GM21390 (cell line): ENCODE results near the gene CHST5.

Experiments used
- ATAC-seq: cut with Tn5 transposase; IDR thresholded peaks from one replicate; pipeline ENCODE4 v1.9.1; 2021; ENCODE audit not compliant: unreplicated experiment

CHST5 gene

DNA sequence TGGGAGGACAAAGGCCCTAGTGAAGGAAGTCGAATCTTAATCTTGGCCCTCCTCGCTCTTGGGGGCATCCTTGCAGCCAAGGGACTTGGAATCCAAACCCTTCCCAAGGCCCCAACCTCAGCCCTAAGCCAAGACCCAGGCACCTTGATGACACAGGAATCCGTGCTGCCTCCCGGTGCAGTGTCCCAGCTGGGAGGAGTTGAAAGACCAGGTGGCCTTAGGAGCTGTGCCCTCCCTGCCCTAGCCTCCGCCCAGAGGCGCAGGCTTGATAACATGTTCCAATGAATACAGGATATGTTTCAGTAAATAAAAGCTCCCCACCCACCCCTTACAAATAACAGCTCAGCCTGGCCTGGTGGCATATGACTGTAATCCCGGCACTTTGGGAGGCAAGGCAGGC is at the start of gene CHST5:
CHST5 (minus strand) TSS at position 208 of the 400 bp plus-strand sequence. CDS start 5,724 bp downstream, outside the sequence.
- ATAC-seq: no peak

DNA sequence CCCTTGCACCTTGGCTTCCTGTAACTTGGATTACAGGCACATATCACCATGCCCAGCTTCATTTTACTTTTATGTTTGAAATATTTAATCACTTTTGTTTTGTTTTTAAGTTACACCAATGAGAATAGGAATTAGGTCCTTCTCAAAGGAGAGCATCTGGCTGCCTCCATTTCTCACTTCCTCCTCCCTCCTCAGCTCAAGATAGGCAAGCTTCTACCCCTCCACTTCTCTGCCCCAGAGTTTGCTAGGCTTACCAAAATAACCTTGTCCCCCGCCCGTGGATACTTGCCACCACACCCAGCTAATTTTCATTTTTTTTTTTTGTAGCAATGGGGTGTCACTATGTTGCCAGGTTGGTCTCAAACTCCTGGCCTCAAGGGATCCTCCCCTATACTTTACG is 48.2 kb upstream of the CHST5 start:
- ATAC-seq: peak; percentile 71

DNA sequence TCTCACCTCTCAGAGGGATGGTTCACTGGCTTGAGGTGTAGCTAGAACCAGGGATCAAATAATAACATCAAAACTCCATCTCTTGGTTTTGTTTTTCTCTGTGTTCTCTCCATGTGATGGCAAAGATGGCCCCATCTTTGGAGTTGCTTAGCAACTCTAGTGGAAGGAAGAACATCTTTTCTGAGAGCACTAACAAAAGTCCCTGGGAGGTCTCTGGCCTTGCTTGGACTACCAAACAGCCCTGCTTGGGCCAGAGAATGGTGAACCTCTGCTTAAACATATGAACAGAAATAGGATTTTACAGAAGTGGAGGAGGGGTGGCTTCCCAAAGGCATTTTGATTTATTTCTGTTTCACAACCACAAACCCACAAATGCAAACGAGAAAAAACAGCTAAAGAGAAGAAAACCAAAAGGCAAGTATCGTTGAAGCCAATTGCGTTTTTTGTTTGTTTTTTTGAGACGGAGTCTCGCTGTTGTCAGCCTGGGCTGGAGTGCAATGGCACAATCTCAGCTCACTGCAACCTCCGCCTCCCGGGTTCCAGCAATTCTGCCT is 43.5 kb upstream of the CHST5 start:
- no peak for ATAC-seq

DNA sequence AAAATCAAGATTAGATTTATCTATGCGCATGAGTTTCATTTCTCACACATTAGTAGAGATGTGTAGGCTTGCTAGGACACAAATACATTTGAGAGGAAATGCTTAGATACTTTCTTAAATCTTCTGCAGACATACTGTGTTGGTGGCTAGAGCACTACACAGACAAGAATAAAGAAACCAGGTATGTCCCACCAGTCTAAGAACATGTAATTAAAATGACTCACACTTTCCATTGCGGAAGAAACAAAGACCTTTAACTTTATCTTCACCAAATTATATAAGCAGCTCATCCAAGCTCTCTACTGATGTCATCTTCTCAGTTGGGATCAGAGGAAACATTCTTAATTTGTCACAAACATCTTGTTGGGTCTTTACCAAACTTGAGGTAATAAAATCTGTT is 42.8 kb upstream of the CHST5 start:
- no peak for ATAC-seq

DNA sequence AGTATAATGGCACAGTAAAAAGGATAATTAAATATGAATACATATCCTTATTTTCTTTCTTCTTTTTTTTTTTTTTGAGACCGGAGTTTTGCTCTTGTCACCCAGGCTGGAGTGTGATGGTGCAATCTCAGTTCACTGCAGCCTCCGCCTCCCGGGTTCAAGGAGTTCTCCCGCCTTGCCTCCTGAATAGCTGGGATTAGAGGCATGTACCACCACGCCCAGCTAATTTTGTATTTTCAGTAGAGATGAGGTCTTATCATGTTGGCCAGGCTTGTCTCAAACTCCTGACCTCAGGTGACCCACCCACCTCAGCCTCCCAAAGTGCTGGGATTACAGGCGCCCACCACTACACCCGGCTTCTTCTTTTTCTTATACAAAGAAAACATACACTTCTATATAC is 42.3 kb upstream of the CHST5 start:
- ATAC-seq: no peak

DNA sequence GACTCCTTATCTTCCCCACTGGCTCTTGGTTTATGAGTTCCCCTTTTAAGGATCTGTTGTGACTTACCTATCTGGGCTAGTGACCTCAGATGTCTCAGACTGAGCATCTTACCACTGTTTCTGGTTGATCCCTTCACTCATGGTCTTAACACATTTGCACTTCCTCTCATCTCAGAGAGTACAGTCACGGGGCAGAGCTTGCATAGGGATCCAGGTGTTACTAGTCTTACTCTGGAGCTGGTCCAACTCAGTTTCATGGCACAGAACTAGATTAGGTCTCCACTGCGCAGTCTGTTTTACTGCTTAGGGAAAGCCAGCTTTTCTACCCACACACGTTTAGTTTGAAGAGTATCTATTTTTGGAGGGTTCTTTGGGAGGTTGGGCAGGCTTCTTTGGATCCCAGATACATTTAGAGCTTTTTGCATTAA is 40.5 kb upstream of the CHST5 start:
- ATAC-seq: peak; percentile 58

DNA sequence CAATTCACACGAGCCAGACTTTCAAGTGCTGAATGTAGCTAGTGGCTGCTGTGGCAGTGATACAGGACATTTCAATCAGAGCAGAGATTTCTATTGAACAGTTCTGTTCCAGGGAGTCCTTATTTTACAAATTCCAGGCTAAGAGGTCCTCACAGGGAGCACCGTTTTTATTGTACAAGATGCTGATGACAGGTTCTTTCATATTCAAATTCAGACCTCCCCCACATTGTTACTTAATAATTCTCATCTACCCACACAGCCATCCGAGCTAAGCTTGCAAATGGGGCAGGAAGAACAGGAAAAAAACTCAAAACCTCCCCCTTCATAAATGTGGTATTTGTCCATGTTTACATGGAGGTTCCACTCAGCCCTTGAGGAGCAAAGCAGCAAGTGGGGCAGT is 40.0 kb upstream of the CHST5 start:
- ATAC-seq: no peak

DNA sequence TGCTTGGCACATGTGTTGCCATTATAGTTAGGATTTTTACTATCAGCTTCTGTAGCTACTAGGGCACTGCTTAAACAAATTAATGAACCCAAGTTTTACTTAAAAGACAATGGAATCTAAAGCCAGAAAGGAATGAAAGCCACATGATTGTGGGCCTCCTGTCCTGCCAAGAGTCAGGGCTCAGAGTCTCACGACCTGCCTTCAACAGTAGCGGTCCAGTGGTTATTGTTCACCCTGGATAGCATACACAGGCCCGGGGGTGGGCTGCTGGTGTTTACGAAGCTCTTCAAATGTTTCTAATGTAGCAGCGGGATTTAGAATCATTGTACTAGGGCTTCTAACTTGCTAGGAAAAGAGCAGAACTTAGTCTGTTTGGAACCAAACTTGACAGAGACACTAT is 38.0 kb upstream of the CHST5 start:
- ATAC-seq: no peak

DNA sequence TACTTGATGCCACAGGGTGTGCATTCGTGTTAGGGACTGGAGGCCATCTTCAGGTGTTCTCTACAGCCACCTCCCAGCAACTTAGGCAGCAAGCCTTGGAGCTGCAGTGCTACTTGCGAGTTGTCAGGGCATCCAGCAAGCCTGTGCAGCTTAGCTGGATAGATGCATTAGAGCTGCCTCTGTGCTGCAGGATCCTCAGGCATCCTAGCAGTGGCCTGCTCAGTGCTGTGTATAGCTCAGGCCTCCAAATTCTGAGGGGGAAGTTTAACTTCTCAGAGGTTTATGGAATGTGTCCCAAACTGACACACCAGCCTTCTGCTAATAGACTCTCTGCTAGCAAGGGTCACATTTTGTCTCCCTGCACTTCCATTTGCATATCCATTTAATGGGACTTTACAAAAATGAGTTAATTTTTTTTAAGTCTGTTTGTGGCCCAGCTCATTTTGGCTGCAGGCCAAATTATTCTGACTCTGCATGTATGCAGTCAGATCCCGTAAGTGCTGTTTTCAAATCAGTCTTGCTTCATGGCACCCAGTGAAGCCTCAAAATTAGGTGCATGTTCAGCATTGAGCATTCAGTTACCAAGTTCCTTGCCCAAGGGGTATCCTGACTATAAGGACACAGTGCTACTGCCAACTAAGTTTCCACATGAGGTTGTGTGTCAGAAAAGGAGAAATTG is 37.1 kb upstream of the CHST5 start:
- ATAC-seq: no peak

DNA sequence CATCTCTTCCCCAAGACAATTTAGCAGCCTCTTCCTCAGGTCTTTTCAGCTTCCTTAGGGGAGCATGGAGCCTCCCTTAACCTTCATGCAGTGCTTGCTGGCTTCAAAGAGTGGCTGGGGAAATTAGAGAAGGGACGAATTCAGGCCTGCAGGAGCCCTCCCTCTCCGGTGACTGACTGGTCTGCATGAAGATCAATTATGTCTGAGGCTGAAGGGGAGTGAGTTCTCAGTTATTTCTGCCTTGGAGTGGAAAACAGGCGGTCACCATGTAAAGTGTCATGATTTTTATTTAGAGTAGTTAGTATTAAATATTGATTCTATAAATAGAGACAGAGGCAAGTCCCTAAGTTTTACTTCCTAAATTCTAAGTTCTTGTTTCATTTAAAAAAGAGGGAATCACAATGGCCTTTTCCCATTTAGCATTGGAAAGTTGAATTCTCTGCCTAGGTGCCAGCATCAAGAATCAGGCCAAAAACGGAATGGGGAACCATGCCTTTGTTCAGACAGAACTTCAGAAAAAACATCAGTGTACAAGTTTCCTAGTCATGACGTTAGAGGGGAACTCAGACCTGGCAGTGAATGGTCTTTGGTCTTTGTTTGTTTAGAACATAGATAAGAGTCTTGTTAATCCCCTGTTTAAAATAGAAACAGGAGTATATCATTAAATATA is 34.6 kb upstream of the CHST5 start:
- ATAC-seq: no peak

DNA sequence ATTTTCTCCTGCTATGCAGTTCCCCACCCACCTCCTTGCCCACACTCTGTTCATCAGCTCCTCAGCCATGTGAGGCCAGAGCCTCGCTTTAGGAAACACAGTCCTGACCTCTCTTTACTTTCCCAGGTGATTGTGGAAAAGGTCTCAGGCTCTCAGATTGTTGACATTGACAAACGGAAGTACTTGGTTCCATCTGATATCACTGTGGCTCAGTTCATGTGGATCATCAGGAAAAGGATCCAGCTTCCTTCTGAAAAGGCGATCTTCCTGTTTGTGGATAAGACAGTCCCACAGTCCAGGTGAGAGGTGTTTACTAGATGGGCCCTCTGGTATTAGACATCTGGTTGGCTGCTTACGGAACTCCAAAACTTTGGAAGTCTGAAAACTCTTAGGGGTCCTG is 32.0 kb upstream of the CHST5 start:
- ATAC-seq: no peak

DNA sequence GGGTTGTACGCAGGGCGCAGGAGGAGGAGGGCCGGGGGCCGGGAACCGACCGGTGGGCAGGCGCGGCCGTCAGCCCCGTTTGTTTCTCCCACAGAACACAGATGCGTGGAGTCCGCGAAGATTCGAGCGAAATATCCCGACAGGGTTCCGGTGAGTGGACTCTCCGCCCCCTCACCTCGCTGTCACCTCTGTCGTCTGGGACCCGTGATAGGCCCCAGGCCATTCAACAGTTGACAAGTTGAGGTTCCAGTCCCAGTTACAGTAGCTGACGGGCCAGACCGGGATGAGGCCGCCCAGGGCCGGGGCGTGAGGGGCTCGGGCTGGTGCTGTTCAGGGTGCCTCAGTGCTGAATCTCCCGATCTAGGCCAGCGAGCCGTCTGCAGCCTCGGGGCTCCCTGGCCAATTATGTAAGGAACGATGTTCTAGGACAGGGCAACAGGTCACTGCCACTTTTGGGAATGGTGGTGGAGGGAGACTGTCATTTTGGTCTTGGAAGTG is 30.9 kb upstream of the CHST5 start:
- ATAC-seq: peak; percentile 2

DNA sequence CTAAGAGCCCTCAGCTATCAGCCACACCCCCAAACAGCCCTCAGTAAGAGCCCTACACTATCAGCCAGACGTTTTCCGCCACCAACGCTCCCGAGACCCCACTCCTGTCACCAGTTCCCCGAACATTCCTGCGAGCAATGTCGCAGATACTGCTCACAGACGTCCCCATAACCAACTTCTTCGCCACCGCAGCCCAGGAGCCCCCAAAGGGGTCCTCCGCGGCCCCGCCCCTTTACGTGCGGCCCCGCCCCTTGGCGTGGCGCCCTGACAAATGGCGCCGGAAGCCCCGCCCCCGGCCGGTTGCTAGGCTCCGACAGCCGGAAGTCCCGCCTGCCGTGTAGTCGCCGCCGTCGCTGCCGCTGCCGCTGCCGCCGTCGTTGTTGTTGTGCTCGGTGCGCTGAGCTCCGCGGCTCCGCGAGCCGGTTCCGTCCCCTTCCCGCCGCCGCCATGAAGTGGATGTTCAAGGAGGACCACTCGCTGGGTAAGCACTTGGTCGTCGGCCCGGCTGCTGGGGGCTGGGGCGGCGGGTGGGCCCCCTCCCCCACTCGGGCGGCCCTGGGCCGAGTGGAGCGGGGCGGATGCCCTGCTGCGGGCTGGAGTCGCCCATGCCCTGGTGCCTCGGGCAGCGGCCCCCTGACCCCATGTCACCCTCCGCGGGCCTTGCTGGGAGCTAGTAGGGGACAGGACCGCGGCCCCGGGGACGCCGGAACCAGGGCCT is 30.3 kb upstream of the CHST5 start, which contains the start of gene GABARAPL2:
GABARAPL2 (plus strand) TSS at position 340 of the 718 bp plus-strand sequence; CDS start at position 448, 108 bp downstream.
- peak; percentile 71 for ATAC-seq

DNA sequence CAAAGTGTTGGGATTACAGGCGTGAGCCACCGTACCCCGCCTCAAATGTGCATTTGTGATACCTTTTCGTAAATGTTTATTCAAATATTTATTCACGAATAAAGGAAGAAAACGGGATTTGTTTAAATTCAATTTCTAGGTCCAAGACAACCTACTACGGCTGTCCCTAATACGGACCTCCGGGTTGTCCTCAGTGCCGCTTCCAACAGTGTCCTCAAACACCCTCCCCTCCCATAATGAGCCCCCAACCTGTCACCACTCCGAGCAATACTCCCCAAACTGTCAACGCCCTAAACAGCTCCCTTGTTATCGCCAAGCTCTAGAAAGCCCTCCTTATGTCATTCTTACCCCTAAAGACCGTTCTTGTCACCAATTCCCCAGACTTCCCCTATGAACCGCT is 29.7 kb upstream of the CHST5 start:
- ATAC-seq: peak; percentile 9

DNA sequence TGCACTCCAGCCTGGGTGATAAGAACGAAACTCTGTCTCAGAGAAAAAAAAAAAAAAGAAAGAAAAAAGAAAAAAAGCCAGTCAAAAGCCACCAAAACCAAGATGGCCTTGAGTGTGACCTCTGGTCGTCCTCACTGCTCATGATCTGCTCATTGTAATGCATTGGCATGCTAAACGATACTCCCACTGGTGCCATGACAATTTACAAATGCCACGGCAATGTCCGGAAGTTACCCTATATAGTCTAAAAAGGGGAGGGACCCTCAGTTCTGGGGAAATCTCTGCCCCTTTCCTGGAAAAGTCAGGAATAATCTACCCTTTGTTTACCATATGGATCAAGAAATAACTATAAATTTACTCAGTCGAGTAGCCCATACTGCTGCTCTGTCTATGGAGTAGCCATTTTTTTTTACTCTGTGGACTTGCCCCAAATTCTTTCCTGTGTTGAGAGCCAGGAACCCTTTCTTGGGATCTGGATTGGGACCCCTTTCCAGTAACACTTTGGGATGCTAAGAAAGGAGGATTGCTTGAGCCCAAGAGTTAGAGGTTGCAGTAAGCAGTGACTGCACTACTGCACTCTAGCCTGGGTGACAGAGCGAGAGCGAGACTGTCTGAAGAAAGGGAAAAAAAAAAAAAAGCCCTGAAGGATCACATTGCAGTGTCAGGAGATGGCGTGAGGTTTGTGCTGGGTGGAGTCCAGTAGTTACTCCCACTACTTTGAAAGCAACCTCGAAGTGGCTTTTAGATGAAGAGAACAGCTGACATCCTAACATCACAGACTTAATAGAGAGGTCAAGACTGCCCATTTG is 23.9 kb upstream of the CHST5 start:
- no peak for ATAC-seq

DNA sequence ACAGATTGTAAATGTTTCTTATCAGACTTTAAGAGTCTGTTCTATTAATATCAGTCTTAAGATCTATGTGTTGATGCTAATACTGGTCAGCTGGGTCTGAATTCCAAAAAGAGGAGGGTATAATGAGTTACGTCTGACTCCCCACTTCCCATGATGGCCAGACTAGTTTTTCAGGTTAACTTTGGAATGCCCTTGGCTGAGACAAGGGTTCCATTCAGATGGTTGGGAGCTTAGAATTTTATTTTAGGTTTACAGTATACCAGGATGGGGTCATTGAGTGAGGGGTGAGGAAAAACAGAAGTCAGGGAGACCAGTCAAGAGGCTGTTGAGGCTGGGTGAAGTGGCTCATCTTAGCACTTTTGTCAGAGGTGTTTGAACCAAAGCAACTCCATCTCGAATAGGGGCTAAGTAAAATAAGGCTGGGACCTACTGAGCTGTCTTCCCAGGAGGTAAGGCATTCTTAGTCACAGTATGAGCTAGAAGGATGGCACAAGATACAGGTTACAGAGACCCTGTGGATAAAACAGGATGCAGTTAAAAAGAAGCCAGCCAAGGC is 23.0 kb upstream of the CHST5 start:
- no peak for ATAC-seq

DNA sequence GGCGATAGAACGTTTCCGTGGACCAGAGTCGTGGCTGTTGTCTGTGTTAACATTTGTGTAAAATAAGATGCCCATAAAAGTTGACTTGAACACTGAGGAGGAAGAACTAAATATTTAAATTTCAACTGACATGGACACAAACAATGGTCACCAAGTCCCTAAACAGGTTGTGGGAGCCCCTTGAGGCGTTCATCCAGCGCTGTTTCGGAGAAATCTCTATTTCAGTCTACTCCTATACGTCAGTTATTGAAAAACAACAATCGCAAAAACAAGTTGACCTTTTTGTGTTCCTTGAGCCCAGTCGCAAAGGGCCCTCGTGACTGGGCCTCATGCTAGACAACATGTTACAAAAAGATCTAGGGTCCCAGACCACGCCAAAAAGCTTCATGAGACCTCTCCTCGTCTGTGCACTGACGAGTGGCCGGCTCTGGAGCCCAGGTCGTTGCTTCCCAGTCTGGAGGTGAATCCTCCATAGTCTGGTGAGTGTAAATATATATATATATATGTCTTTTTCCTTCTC is 20.6 kb upstream of the CHST5 start:
- no peak for ATAC-seq

DNA sequence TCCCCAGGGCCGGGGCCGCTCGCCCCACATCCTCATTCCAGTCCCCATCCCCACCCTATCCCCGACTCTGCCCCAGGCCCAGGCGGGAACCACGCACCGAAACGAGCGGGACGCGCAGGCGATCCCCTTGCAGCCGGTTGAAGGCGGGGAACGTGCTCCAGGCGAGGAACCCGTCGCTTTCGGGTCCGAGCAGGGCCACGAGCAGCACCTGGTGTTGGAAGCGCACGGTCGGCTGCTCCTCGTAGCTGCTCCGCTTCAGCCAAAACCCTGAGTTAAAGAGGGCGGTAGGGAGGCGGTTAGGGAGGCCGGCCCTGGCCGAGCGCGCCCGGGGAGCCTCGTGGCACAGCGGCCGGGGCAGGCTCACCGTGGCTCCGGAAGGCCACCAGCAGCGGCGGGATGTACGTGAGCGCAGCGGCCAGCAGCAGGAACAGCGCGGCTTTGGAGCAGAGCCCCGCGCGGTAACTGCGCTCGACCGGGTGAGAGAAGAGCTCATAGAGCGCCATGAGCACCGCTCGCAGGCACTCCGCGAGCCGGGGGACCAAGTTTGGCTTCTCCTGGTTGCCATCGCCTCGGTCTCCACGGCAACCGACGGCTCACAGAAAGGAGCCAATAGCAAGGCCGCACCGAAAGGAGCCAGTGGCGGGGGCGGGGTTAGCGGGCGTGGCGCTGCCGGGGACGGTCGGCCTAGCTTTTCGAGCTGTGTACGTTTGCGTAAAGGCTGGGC is 20.0 kb upstream of the CHST5 start, which contains the start of gene TMEM231:
TMEM231 (minus strand) TSS at position 546 of the 724 bp plus-strand sequence; CDS start at position 503, 43 bp downstream.
- peak; percentile 97 for ATAC-seq

DNA sequence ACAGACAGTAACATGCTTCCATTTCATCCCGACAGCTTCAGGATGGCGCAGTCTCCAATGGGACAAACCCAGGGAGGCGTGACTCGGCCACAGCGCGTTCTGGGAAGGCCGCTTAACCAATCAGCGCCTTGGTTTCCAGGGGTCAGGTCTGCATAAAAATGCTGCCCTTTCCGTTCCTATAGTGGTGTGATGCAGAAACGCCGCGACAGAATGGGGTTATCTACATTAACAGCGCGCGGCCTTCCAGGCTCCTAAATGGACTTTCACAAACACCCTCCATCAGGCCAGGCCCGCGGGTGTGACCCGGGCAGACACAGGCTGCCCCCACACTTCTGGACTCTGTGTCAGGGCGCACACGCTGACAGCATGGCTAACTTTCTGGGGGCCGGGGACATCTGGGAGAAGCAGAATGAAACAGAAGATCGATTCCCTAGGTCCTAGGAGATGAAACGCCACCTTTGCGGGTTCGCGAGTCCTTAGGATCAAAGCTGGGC is 19.4 kb upstream of the CHST5 start:
- ATAC-seq: peak; percentile 17
